Central memory CD8-positive, alpha-beta T cell (primary cell): ENCODE measurements around the gene BPIFB3.

Experiments
- ATAC-seq: fragments of 150-1000 bp; cut with Tn5 transposase; replicated peaks from 2 replicates; pipeline ENCODE4 v1.10.0; 2022; ENCODE audit warnings: mild to moderate bottlenecking, moderate FRiP score, moderate number of reproducible peaks; ENCODE audit not compliant: poor library complexity, severe bottlenecking; ENCODE audit errors: extremely low read depth
- DNase-seq, 2 donors: peaks; one replicate each; pipeline ENCODE4 v3.0.0; 2021; ENCODE audit warnings: low spot score in 2 of 2
- H3K27ac Mint-ChIP-seq: one replicate; pipeline ENCODE4 v1.8.0; 2022; ENCODE audit warnings: low read depth, mild to moderate bottlenecking, moderate library complexity, mixed read lengths
- H3K27me3 Mint-ChIP-seq: one replicate; pipeline ENCODE4 v1.8.0; 2022; ENCODE audit warnings: mixed read lengths
- H3K36me3 Mint-ChIP-seq: one replicate; pipeline ENCODE4 v1.8.0; 2022; ENCODE audit warnings: mild to moderate bottlenecking, moderate library complexity, mixed read lengths; ENCODE audit not compliant: insufficient read depth
- H3K4me1 Mint-ChIP-seq: one replicate; pipeline ENCODE4 v1.8.0; 2022; ENCODE audit warnings: mixed read lengths
- H3K4me3 Mint-ChIP-seq: one replicate; pipeline ENCODE4 v1.8.0; 2022; ENCODE audit warnings: mild to moderate bottlenecking, moderate library complexity, mixed read lengths
- H3K9me3 Mint-ChIP-seq: one replicate; pipeline ENCODE4 v1.8.0; 2022; ENCODE audit warnings: mixed read lengths

BPIFB3 gene, protein sequence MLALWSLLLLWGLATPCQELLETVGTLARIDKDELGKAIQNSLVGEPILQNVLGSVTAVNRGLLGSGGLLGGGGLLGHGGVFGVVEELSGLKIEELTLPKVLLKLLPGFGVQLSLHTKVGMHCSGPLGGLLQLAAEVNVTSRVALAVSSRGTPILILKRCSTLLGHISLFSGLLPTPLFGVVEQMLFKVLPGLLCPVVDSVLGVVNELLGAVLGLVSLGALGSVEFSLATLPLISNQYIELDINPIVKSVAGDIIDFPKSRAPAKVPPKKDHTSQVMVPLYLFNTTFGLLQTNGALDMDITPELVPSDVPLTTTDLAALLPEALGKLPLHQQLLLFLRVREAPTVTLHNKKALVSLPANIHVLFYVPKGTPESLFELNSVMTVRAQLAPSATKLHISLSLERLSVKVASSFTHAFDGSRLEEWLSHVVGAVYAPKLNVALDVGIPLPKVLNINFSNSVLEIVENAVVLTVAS

GRCh38 chr20:33053291-33054106 is at the start of gene BPIFB3:
Gene BPIFB3, plus strand, starts transcription at chr20:33053903. Its CDS starts 1,533 bp downstream, at chr20:33055436.
- DNase-seq (no peak), ATAC-seq (no peak)
- Mint-ChIP-seq H3K9me3 (no peaks in the 10 kb centered on the region), H3K4me1 (no peaks in the 10 kb centered on the region), H3K36me3 (no peaks in the 10 kb centered on the region), H3K27me3 (no peaks in the 10 kb centered on the region), H3K27ac (no peak within 1 kb of the TSS), H3K4me3 (no peak within 1 kb of the TSS)

DNA sequence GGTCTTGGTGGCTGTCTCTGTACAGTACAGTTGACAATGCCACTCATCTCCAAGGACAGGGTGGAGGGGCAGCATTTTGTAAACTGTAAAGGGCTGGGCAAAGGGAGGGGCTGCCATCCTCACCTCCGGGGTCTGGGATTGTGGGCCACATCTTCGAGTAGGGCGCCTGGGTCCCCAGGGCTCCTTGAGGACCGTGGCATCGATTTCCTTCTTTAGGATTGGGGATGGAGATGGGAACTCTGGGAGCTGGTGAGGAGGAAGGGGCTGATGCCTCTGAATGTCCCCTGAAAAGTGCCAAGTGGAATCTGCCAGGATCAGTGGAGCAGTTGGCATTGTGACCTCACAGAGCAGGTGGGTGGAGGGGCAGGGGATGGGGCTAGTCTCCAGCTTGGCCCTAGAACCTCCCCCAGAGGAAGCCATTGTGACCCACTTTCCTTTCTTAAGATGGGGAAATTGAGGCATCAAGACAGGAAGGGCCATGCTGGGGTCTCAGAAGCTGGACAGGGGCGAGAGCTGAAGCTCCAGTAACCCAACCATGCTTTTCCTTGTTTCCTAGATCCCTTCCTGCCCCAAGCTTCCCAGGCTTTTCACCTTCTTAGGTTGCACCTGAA is 49.5 kb upstream of the BPIFB3 start, which contains the start of gene SUN5:
SUN5 (minus strand) TSS at position 293 of the 611 bp plus-strand sequence; CDS start at position 200, 93 bp downstream.
- H3K27me3 Mint-ChIP-seq, result no peaks in the 10 kb centered on the region
- DNase-seq, result no peak
- peaks cover 6% of the 10 kb centered on the region for H3K9me3 Mint-ChIP-seq
- no peak within 1 kb of the TSS for H3K4me3 Mint-ChIP-seq
- ATAC-seq, result no peak
- H3K4me1 Mint-ChIP-seq, result peaks cover 5% of the 10 kb centered on the region
- no peaks in the 10 kb centered on the region for H3K36me3 Mint-ChIP-seq
- no peak within 1 kb of the TSS for H3K27ac Mint-ChIP-seq

DNA sequence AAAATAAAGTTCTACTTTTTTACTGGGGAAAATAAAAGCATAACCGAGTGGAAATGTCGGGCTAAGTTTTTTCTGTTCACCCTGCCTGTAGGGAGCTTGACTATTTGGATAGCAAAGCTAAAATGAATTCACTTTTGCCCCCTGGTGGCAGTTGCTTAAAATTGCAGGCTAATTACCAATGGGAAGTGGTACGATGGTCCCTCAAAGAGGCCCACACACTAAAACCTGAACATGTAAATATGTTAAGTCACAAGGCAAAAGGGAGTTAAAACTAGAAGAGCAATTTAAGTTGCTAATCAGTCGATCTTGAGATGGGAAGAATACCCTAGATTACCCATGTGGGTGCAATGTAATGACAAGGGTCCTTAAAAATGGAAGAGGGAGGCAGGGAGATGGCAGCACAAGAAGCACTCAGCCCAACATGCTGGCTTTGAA is 48.6 kb upstream of the BPIFB3 start:
- ATAC-seq (no peak), DNase-seq (no peak)
- H3K27ac Mint-ChIP-seq, result no peak overlapping the region
- H3K9me3 Mint-ChIP-seq, result peaks cover 6% of the 10 kb centered on the region
- no peaks in the 10 kb centered on the region for H3K27me3 Mint-ChIP-seq
- H3K36me3 Mint-ChIP-seq, result no peaks in the 10 kb centered on the region
- H3K4me3 Mint-ChIP-seq, result no peak overlapping the region
- H3K4me1 Mint-ChIP-seq, result peaks cover 5% of the 10 kb centered on the region

DNA sequence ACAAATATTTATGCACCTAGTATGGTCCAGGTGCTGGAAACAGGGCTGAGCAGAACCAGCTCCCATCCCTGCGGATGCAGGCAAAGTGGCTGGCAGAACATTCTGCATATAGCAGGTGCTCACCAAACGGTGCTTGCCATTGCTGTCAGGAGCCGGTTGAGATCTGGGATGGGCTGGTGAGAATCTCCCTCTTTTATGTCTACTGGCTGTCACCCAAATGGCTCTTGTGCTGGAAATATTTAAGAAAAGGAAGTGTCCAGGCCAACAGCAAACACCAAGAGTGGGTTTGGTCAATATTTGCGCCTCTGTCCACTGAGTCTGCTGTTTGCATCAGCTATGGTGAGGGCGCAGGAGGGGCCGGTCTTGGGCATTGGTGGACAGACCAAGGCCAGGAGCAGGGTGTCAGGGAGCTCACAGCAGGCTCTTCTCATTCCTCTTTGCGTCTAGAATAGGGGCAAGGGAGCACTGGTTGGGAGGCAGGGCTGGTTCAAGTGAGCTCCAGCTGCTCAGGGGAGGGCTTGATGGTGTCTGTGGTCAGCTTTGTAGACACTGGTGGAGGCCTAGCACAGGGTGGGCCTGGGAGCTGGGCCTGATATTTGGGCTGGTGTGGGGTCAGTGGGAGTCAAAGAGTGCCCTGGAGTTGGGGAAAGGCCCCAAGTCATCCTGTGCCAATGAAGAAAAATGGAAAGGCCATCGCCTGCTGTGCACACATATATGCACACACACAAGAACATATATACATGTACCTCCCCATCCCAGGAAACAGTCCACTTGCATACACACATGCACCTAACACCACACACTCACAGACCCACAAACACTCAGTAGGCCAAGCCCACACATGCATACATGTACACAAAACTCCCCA is 47.6 kb upstream of the BPIFB3 start:
- Mint-ChIP-seq H3K27ac (no peak overlapping the region), H3K4me1 (peaks cover 5% of the 10 kb centered on the region), H3K4me3 (no peak overlapping the region), H3K36me3 (no peaks in the 10 kb centered on the region), H3K27me3 (no peaks in the 10 kb centered on the region), H3K9me3 (peaks cover 6% of the 10 kb centered on the region)
- DNase-seq (no peak), ATAC-seq (no peak)

DNA sequence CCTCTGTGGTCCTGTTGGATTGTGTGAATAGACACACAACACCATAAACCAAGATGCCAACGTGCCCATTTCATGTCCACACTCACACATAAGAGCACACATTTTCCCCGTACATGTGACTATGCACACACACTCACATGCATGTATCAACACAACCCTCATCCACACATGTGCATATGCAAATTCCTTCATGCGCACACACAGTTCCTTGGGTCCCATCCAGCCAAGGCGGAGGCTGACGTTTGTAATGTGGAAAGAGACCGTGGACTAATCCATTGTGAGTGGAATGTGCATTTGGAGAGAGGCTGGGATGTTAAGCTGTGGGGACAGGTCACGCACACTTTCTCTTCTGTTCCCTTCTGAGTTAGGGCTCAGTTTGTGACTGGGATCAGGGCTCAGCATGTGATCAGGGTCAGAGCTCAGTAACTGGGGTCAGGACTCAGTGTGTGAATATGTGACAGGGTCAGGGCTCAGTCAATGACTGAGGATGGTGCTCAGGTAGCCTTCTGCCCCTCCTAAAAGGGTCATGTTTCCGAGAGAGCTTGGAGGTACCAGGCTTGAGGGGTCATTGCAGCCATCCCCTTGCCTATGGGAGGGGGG is 46.8 kb upstream of the BPIFB3 start:
- no peaks in the 10 kb centered on the region for H3K27me3 Mint-ChIP-seq
- no peak for DNase-seq
- ATAC-seq, result no peak
- peaks cover 5% of the 10 kb centered on the region for H3K4me1 Mint-ChIP-seq
- H3K9me3 Mint-ChIP-seq, result peaks cover 6% of the 10 kb centered on the region
- H3K27ac Mint-ChIP-seq, result no peak overlapping the region
- no peaks in the 10 kb centered on the region for H3K36me3 Mint-ChIP-seq
- no peak overlapping the region for H3K4me3 Mint-ChIP-seq

- H3K27me3 Mint-ChIP-seq, result no peaks in the 10 kb centered on the region
- ATAC-seq, result no peak
- no peaks in the 10 kb centered on the region for H3K36me3 Mint-ChIP-seq
- peaks cover 6% of the 10 kb centered on the region for H3K9me3 Mint-ChIP-seq
- H3K4me3 Mint-ChIP-seq, result no peak within 1 kb of the TSS
- no peak within 1 kb of the TSS for H3K27ac Mint-ChIP-seq
- peaks cover 5% of the 10 kb centered on the region for H3K4me1 Mint-ChIP-seq
- no peak for DNase-seq
These were observed 46.0 kb upstream of the BPIFB3 start, which contains the start of gene BPIFB2 for GRCh38 chr20:33007376-33008335. Gene BPIFB2, plus strand, starts transcription at chr20:33007704. Its CDS starts 871 bp downstream, at chr20:33008575.

DNA sequence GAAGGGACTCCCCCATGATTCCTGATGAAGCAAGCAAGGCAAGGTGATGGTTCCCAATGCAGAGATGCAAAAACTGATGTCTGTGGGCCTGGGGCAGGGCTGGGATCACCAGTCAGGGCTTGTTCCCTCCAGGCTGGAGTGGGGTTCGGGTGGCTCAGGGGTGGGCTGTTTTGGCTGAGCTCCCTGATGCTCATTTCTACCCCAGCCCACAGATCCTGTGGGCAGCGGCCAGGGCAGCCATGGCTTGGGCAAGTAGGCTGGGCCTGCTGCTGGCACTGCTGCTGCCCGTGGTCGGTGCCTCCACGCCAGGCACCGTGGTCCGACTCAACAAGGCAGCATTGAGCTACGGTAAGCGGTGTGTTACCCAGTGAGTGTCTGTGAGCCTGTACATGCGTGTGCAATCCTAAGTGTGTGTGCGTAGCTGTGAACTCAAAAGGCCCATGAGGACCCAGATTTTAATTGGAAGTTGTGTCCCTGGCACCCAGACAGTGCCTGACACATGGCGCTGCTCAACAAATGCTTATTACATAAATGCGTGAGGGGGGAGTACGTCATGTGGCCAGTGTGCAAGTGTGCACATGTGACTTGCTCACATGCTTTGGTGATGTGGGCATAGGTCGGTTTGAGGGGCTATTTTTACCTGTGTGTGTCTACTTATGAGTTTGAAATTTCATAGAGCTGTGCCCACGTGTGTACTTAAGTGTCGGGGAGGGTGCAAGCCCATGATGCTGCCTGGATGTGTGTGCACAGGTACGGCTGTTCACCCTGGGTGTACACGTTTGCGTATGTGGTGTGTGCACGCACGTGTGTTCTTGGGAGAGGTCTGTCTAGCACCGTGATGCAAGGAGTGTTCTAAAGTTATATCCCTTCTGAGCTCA is 45.1 kb upstream of the BPIFB3 start:
- Mint-ChIP-seq H3K27ac (no peak overlapping the region), H3K4me3 (no peak overlapping the region), H3K27me3 (no peaks in the 10 kb centered on the region), H3K9me3 (peaks cover 6% of the 10 kb centered on the region), H3K4me1 (peaks cover 5% of the 10 kb centered on the region), H3K36me3 (no peaks in the 10 kb centered on the region)
- ATAC-seq (no peak), DNase-seq (no peak)

- Mint-ChIP-seq H3K27ac (no peak overlapping the region), H3K4me1 (peaks cover 5% of the 10 kb centered on the region), H3K4me3 (no peak overlapping the region), H3K27me3 (no peaks in the 10 kb centered on the region), H3K36me3 (no peaks in the 10 kb centered on the region), H3K9me3 (peaks cover 6% of the 10 kb centered on the region)
- DNase-seq (no peak), ATAC-seq (no peak)
These were observed 44.2 kb upstream of the BPIFB3 start for GRCh38 chr20:33009214-33010132.

- Mint-ChIP-seq H3K27me3 (no peaks in the 10 kb centered on the region), H3K4me3 (no peak overlapping the region), H3K27ac (no peak overlapping the region), H3K4me1 (peaks cover 4% of the 10 kb centered on the region), H3K36me3 (no peaks in the 10 kb centered on the region), H3K9me3 (peaks cover 4% of the 10 kb centered on the region)
- no peak for DNase-seq
- ATAC-seq, result no peak
These were observed 43.6 kb upstream of the BPIFB3 start for GRCh38 chr20:33010133-33010504.
